T-cell (primary cell): Measurements from ENCODE around the gene CYSTM1. TPM values are rescaled to one million over a fixed set of nuclear protein-coding genes. Genes with fewer than 3 reads are reported as not detected.

ENCODE experiments used
- ATAC-seq, 4 experiments: fragments of 200-7000 bp in 3 of 4; fragments of 150-1000 bp in 1 of 4; cut with Tn5 transposase; replicated peaks in 1 of 4; 1 replicate in 3 of 4; 2 replicates in 1 of 4; pipeline ENCODE4 v1.10.0; 2021; ENCODE audit warnings: moderate library complexity in 3 of 4, mild to moderate bottlenecking in 2 of 4, moderate number of reproducible peaks in 1 of 4
- CTCF ChIA-PET, 2 donors: fragments of 300-600 bp; sonication (Branson Sonifier 250); formaldehyde crosslinking; loops; one replicate each; lab custom pipeline; 2022; ENCODE audit warnings: antibody characterized with exemption in 2 of 2; lab: Charles Lee
- POLR2A ChIA-PET, 2 donors: fragments of 300-600 bp; sonication (Branson Sonifier 250); formaldehyde crosslinking; loops; one replicate each; lab custom pipeline; 2022; ENCODE audit warnings: antibody characterized with exemption in 2 of 2; lab: Charles Lee
- DNase-seq, 35 experiments: peaks; one replicate each; pipeline versions ENCODE4 v3.0.0 to v3.0.0-alpha.2; 2013 to 2023
- H3K27ac ChIP-seq: one replicate; pipeline ENCODE4 v1.5.1; 2013; ENCODE audit warnings: low read length
- H3K27me3 ChIP-seq, 2 experiments: replicated peaks in 1 of 2; 1 replicate in 1 of 2; 2 replicates in 1 of 2; pipeline versions ENCODE4 v1.6.1 to v1.7.0; 2013; ENCODE audit warnings: low read length in 1 of 2, mixed read lengths in 1 of 2; ENCODE audit not compliant: control insufficient read depth in 2 of 2, insufficient read depth in 2 of 2; ENCODE audit errors: extremely low read depth in 1 of 2
- H3K36me3 ChIP-seq, 2 donors: 1 replicate in 1 of 2; 2 replicates in 1 of 2; pipeline versions ENCODE4 v1.6.1 to v1.7.0; 2013; ENCODE audit warnings: low read length in 1 of 2; ENCODE audit not compliant: control insufficient read depth in 2 of 2, insufficient read depth in 1 of 2; ENCODE audit errors: extremely low read depth in 1 of 2
- H3K4me1 ChIP-seq, 2 experiments: 1 replicate in 1 of 2; 2 replicates in 1 of 2; pipeline versions ENCODE4 v1.6.1 to v1.7.0; 2013; ENCODE audit warnings: low read length in 2 of 2, mixed read lengths in 1 of 2; ENCODE audit not compliant: insufficient read depth in 2 of 2, control insufficient read depth in 1 of 2; ENCODE audit errors: extremely low read depth in 1 of 2
- H3K4me3 ChIP-seq, 2 donors: 1 replicate in 1 of 2; 2 replicates in 1 of 2; pipeline versions ENCODE4 v1.5.1 to v1.7.0; 2013; ENCODE audit warnings: mild to moderate bottlenecking in 2 of 2, low read length in 1 of 2, moderate library complexity in 1 of 2; ENCODE audit not compliant: control insufficient read depth in 1 of 2; ENCODE audit errors: extremely low read depth in 1 of 2
- H3K9me3 ChIP-seq: 2 replicates; pipeline ENCODE4 v1.7.0; 2013
- H3K27ac Mint-ChIP-seq, 2 donors: one replicate each; pipeline ENCODE4 v1.8.0; 2020 to 2021; ENCODE audit warnings: mild to moderate bottlenecking in 2 of 2, mixed read lengths in 2 of 2
- H3K27me3 Mint-ChIP-seq, 2 donors: one replicate each; pipeline ENCODE4 v1.8.0; 2021 to 2022; ENCODE audit warnings: mixed read lengths in 2 of 2
- H3K36me3 Mint-ChIP-seq: one replicate; pipeline ENCODE4 v1.8.0; 2021; ENCODE audit warnings: mixed read lengths
- H3K4me1 Mint-ChIP-seq, 3 donors: one replicate each; pipeline ENCODE4 v1.8.0; 2020 to 2022; ENCODE audit warnings: mixed read lengths in 3 of 3, mild to moderate bottlenecking in 1 of 3
- H3K4me3 Mint-ChIP-seq, 3 donors: one replicate each; pipeline ENCODE4 v1.8.0; 2020 to 2022; ENCODE audit warnings: mild to moderate bottlenecking in 3 of 3, mixed read lengths in 3 of 3, moderate library complexity in 3 of 3
- H3K9me3 Mint-ChIP-seq, 3 donors: one replicate each; pipeline ENCODE4 v1.8.0; 2020 to 2022; ENCODE audit warnings: mixed read lengths in 3 of 3
- WGBS: methylation state at CpG from one replicate; pipeline ENCODE4 v1.1.5; 2013; ENCODE audit warnings: missing lambda C conversion rate; ENCODE audit not compliant: insufficient coverage; 5-methylcytosine and 5-hydroxymethylcytosine counted together
- total RNA-seq, 35 experiments: library from RNA in 6 of 35; stranded (reverse) in 6 of 35; fragments of 120-200 nt in 1 of 35; gene quantifications; one replicate each; pipeline versions ENCODE4 v1.2.1 to v1.2.4 and lab custom pipeline; 2013 to 2026

The CYSTM1 gene
- total RNA-seq, 5 donors from 2014 or later (not counting 1 experiment from before 2014, with no cell fraction given), result 1.9 to 6.0 (median 5.0) TPM

DNA sequence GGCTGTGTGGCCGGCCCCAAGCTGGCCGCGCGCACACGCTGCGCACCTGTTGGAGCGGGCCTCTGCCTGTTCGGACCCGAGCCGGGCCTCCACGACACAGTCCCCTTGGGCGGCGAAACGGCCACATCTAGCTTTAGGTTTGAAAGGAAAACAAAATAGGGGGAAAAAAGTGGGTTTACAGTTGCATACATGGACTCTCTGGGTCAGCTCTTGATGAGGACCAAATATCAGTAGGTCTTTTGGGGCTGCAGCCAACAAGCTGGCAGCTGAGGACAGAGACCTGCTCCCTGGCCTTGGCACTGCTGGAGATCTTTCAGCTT lies 28.5 kb upstream of the CYSTM1 start:
- Mint-ChIP-seq H3K4me3 (peak overlapping the region in 1 of 3 donors; percentile 61), H3K36me3 (no peaks in the 10 kb centered on the region), H3K27ac (no peak overlapping the region), H3K27me3 (peaks cover 8 to 20% of the 10 kb centered on the region in 2 donors), H3K4me1 (peaks cover 25 to 35% (median 33%) of the 10 kb centered on the region in 3 donors), H3K9me3 (no peaks in the 10 kb centered on the region)
- WGBS, result 56% methylated on average over 14 of the region's 14 CpGs
- Histone ChIP-seq H3K27me3 (peaks cover 9 to 31% of the 10 kb centered on the region in 2 experiments), H3K9me3 (no peaks in the 10 kb centered on the region), H3K36me3 (no peaks in the 10 kb centered on the region), H3K27ac (no peak overlapping the region), H3K4me3 (no peak overlapping the region), H3K4me1 (peaks cover 0 to 25% of the 10 kb centered on the region in 2 experiments)
- ChIA-PET CTCF (interaction anchor here (0.6 to 5.4 kb wide), 11 partner anchors 14 to 1742 kb away, joined by 3 to 42 read pairs (median 5); no protein-coding TSS in a partner anchor), POLR2A (interaction anchor here in 1 of 2 donors (0.6 kb wide), 1 partner anchor 66 kb away, joined by 3 read pairs; no protein-coding TSS in a partner anchor)
- no peak for DNase-seq
- ATAC-seq, result no peak

DNA sequence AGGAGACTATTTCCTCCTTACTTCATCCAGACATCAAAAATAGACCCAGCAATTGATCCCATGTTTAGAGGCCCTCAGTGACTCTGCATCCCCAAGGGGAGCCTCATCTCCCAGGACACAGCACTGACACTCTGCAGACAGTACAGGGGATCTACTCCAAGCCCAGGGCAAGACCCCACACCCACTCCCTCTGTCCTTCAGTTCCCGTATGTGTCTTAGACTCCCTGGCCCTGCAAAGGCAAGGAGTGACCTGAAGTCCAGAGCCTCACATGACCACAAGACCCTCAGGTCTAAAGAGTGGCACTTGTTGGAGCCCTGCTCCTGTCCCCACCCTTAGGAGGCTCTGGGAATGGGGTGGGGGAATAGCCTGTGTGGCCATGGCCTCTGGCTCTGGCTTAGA lies 27.5 kb upstream of the CYSTM1 start:
- H3K36me3 ChIP-seq, result no peaks in the 10 kb centered on the region
- CTCF ChIA-PET, result interaction anchor here in 1 of 2 donors (1.2 kb wide), 1 partner anchor 72 kb away, joined by 3 read pairs; no protein-coding TSS in a partner anchor
- Mint-ChIP-seq H3K27ac (no peak overlapping the region), H3K27me3 (peaks cover 8 to 20% of the 10 kb centered on the region in 2 donors), H3K4me3 (peak overlapping the region in 1 of 3 donors; percentile 15), H3K36me3 (no peaks in the 10 kb centered on the region), H3K4me1 (peaks cover 25 to 36% (median 35%) of the 10 kb centered on the region in 3 donors), H3K9me3 (no peaks in the 10 kb centered on the region)
- WGBS, result 100% methylated on average over 1 of the region's 1 CpG
- POLR2A ChIA-PET, result no interaction called here
- no peak overlapping the region for H3K4me3 ChIP-seq
- H3K27me3 ChIP-seq, result peaks cover 9 to 31% of the 10 kb centered on the region in 2 experiments
- H3K9me3 ChIP-seq, result no peaks in the 10 kb centered on the region
- H3K27ac ChIP-seq, result no peak overlapping the region
- H3K4me1 ChIP-seq, result peaks cover 0 to 25% of the 10 kb centered on the region in 2 experiments
- DNase-seq (no peak), ATAC-seq (no peak)

DNA sequence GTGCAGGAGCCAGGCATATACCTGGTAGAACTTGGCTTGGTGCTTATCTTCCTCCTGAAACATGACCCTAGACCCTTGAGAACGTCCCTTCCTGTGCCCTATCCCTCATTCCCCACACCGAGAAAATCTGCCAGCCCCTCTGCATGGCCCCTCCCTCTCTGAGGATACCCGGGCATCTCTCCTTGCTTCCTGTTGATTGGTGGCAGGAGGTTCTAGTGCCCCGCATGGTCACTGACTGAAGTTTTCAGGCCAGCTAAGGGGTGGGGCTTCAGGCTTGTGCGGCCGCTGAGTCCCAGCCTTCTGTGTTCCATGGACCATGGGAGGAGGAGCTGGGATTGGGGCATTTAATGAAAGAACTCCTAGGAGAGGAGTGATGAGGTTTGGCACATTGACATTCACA lies 26.5 kb upstream of the CYSTM1 start:
- Mint-ChIP-seq H3K9me3 (no peaks in the 10 kb centered on the region), H3K4me3 (no peak overlapping the region), H3K27ac (no peak overlapping the region), H3K4me1 (peaks cover 25 to 33% (median 32%) of the 10 kb centered on the region in 3 donors), H3K36me3 (no peaks in the 10 kb centered on the region), H3K27me3 (peaks cover 8 to 20% of the 10 kb centered on the region in 2 donors)
- Histone ChIP-seq H3K27me3 (peaks cover 9 to 31% of the 10 kb centered on the region in 2 experiments), H3K9me3 (no peaks in the 10 kb centered on the region), H3K36me3 (no peaks in the 10 kb centered on the region), H3K4me1 (peaks cover 0 to 25% of the 10 kb centered on the region in 2 experiments), H3K4me3 (no peak overlapping the region), H3K27ac (no peak overlapping the region)
- ATAC-seq (no peak), DNase-seq (no peak)
- WGBS, result no CpG with 5 or more reads among the region's 6 CpGs
- ChIA-PET CTCF (interaction anchor here in 1 of 2 donors (1.2 kb wide), 1 partner anchor 73 kb away, joined by 3 read pairs; no protein-coding TSS in a partner anchor), POLR2A (no interaction called here)

DNA sequence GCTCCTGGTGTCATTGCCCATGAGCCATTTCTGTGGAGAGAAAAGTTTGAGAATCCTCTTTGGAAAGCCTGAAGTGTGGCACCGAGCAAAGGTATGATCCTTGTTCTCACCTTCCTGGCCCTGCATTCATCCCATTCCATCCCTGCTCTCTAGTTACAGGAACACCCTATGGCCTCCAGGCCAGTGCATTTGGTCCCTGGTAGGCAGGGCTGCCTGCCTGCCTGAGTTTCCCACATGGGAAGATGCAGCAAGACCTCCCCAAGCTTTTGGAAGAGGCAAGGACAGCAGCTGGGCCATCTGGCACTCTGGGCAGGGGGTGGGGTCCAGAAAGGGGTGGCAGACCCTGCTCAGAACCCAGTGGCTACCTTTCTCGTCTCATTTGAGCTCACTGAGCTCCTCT lies 24.8 kb upstream of the CYSTM1 start:
- Histone ChIP-seq H3K27me3 (peaks cover 9 to 23% of the 10 kb centered on the region in 2 experiments), H3K4me3 (no peak overlapping the region), H3K27ac (no peak overlapping the region), H3K4me1 (peaks cover 0 to 15% of the 10 kb centered on the region in 2 experiments), H3K9me3 (no peaks in the 10 kb centered on the region), H3K36me3 (no peaks in the 10 kb centered on the region)
- ChIA-PET CTCF (no interaction called here), POLR2A (no interaction called here)
- Mint-ChIP-seq H3K36me3 (no peaks in the 10 kb centered on the region), H3K27me3 (peaks cover 4 to 13% of the 10 kb centered on the region in 2 donors), H3K4me3 (no peak overlapping the region), H3K9me3 (no peaks in the 10 kb centered on the region), H3K4me1 (peaks cover 12 to 19% (median 15%) of the 10 kb centered on the region in 3 donors), H3K27ac (no peak overlapping the region)
- DNase-seq, result no peak
- no CpG with 5 or more reads among the region's 2 CpGs for WGBS
- no peak for ATAC-seq

DNA sequence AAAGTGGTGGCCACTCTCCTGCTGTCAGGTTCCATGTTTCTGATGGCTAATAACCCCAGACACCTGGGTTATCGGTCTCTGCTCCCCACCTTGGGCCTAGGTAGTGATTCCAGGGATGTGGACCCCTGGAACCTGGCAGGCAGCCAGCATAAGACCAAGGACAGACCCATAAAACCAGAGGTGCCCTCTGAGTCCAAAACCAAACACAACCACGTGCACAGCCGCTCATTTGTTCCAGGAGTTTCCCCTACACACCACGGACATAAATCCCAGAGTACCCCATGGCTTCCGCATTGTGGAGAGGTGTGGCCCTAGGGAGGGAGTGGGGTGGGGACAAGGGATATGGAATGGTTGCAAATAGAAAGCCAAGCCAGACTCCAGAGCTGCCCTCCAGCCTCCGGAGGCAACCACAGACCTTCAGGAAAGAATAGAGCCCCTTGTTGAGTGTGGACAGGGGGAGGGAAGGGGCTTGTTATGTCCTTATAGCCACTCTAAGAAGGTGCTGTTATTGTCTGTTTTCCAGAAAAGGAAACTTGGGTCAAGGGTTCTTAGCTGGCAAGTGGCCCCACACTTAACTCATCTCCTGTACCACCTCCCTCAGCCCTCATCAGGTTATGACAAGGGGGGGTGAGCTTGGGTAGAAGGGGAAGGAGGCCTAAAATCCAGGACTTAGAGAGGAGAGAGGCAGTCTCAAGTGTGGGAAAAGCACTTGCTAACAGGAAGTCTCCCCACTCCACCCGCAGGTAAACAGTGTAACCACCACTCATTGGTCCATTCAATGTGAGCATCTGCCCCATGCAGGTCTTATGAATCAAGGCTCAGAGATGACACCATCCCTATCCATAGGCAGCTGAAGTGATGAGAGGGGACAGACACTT lies 23.6 kb upstream of the CYSTM1 start:
- peaks cover 9 to 12% of the 10 kb centered on the region in 2 experiments for H3K27me3 ChIP-seq
- Mint-ChIP-seq H3K9me3 (no peaks in the 10 kb centered on the region), H3K4me1 (peaks cover 7 to 11% (median 10%) of the 10 kb centered on the region in 3 donors), H3K4me3 (no peak overlapping the region), H3K36me3 (no peaks in the 10 kb centered on the region), H3K27me3 (peaks cover 0 to 8% of the 10 kb centered on the region in 2 donors), H3K27ac (no peak overlapping the region)
- CTCF ChIA-PET, result no interaction called here
- ATAC-seq (no peak), DNase-seq (no peak)
- no peak overlapping the region for H3K27ac ChIP-seq
- H3K36me3 ChIP-seq, result no peaks in the 10 kb centered on the region
- peaks cover 0 to 3% of the 10 kb centered on the region in 2 experiments for H3K4me1 ChIP-seq
- no peak overlapping the region for H3K4me3 ChIP-seq
- POLR2A ChIA-PET, result interaction anchor here in 1 of 2 donors (0.5 kb wide), 1 partner anchor 36 kb away, joined by 4 read pairs; no protein-coding TSS in a partner anchor
- 71% methylated on average over 2 of the region's 7 CpGs for WGBS
- H3K9me3 ChIP-seq, result no peaks in the 10 kb centered on the region
